Epidermal melanocyte (primary cell): ENCODE results near the gene FAM240B.

Source experiments
- DNase-seq: peaks from one replicate; pipeline ENCODE4 v3.0.0; 2011; ENCODE audit warnings: low spot score; ENCODE audit not compliant: insufficient read length

FAM240B gene

GRCh38 chr9:38670542-38671371 is 49.2 kb downstream of the FAM240B start:
- no peak for DNase-seq

DNA sequence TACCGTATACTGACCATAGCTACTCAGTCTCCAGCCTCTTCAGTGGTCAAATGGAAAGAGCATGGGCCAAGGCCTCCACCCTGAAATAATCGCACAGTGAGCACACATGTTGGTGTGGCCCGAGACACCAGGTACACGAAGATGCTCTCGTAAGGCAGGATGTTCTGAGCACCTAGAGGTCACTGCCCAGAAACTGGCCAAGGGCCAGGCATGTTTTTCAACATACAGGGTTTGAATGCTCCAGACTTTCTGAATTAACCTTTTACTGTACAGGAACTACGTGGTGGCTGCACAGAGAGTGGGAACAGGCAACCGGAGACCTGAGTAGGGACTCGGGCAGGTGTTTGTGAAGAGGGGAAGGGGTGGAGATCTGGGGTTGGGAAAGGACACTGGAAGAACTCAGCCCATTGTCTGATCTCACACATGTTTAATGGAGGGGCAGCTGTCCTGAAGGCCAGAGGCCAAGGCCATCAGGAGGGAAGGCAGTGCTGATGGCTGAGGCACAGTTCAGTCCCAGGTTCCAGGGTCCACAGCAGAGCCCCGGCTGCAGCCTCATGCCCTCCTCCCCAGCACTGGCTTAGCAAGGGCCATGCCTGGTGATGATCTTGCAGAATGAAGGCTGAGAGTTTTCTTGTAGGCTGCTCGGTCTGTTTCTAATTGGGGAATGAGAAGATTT is 51.0 kb downstream of the FAM240B start:
- no peak for DNase-seq

DNA sequence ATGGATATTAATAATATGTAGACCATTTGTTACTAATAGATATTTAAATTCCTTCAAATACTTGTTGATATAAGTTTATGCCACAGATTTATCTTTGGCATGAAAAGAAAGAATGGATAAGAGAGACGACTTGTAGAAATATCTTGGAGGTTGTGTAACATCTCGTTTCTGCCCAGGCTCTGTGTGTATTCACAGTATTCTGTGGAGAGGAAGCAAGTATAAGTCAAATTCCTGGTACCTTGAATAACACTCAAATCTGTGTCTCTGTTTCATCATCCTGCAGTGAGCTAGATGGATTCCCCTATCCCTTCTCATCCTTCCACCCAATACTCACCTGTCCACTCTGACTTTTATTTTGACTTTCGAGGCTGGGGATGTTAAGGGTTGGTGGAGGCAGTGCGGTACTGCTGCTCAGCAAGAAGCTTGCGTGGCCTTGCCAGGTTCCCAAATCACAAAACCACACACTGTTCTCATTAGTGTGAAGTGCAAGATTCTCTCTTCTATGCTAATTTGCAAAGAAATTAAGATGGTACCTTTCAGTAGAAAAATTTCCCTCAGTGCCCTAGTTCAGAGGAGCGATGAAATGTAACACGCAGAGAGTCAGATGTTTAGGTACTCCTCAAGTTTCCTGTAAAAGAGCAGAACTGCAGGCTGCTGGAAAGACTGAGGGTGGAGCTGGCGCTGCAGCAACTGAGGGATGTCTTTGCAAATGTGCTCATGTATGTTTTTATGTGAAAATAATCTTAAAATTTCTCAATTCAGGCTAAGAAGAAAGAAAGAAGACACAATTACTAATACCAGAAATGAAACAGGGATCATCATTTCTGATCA is 57.0 kb downstream of the FAM240B start:
- no peak for DNase-seq

DNA sequence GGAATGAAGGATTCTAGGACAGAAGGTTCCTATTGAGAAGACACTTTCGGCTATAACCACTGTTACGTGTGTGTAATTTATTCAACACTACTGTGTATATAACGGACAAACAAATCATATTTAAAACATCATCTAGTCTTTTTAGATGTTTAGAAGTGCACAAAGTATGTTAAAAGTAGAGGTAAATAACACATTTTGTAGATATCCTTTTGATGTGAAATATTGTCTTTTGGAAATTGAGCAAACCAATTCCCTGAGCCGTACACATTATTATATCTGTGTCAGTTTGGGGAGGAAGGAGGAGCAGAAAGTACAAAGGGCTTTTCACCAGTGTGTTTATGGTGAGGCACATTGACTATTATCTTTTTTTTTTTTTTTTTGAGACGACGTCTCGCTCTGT is 60.4 kb downstream of the FAM240B start:
- DNase-seq: no peak

DNA sequence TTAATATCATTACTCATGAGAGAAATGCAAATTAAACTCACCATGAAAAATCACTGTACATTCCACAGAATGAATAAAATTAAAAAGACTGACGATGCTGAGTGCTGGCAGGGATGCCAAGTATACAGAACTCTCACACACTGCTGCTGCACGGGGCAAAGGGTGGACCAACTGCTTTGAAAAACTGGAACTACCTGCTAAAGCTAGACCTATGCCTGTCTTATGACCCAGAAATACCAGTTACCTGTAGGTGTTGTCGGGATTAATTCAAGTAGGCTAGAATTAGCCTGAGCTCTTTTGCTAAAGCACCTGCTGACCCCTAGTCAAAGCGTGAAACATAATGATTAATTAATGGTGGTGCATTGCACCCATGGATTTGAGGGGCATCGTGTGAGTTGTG is 63.0 kb downstream of the FAM240B start:
- DNase-seq: no peak

DNA sequence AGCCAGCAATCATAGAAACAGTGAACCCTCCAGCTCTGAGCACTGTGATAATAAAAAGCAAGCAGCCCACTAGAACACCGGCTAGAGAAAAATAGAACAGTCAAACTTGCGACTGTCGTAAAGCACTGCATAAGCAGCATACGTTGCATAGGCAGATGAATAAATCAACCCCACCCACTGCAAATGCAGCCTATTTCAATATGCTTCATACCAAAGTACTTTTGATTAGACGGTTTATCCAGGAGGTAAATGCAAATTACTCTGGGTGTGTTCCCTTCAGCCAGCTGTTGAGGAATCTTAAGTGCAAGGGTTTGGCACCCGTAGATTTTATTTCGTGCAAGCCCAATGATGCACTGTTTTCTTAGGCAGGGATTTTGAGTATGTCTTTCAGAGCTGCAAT is 67.4 kb downstream of the FAM240B start:
- no peak for DNase-seq

DNA sequence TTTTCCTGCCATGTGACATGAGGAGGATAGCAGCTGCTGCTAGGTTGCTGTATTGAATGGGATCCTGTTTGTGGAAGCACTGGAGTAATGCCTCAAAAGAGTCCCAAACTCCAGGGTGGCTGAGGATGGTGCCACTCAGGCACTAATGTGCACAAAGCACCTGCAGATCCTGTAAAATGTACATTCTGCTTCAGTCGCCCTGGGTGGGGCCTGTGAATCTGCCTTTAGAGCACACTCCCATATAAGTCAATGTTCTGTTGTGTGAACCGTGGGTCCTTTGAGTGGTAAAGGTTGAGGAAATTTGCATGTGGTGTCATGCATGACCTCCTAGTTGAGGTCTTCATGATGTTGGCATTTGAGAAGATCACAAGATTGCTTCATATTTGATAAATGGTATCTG is 67.9 kb downstream of the FAM240B start:
- no peak for DNase-seq

DNA sequence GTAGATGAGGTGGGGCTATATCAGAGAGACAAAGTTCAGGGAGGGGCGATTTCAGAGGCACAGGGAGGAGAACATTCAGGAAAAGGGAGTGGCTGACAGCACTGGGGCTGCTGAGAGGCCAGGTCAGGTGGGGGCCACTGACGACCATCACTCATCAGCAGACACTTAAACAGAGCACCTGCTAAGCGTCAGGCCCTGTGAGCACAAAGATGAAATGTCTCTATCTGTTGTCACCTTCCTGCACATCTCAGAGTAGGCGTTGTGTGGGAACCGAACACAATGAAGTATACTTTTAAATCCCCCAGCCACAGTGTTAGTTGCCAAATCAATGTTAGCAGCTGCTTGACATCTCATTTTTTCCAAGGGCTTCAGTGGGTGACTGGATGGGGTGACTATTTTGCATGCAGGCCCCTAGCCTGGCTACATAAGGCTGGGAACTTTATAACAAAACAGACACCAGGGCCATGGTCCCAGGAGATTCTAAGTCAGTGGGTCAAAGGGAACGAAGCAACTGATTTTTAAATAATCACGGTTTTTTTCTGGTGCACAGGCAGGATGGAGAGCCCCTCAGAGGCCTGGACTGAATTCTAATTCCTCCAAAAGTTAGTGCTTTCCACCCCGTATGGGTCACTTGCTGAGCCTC is 68.4 kb downstream of the FAM240B start:
- DNase-seq: no peak

- DNase-seq: no peak
Measured at GRCh38 chr9:38650564-38650963, 69.4 kb downstream of the FAM240B start.

GRCh38 chr9:38649731-38650363 is 70.1 kb downstream of the FAM240B start:
- no peak for DNase-seq

DNA sequence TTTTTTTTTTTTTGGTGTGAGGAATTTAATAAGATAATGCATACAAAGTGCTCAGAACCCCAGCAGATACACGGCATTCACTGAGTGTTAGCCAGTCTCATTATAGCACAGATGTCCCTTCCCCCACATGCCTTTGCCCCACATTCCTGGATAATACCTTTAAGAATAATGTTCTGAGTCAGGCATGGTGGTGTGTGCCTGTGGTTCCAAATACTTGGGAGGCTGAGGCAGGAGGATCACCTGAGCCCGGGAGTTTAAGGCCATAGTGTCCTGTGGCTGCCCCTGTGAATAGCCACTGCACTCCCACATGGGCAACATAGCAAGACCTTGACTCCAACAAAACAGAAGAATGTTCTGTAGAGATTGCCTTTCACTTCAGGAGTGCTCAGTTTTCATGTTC is 75.3 kb downstream of the FAM240B start:
- no peak for DNase-seq
